Raji (cell line): ENCODE results near the gene IQCH.

Experiments
- POLR2A ChIP-seq: IDR thresholded peaks from 2 replicates; pipeline ENCODE4 v1.6.1; 2011; ENCODE audit warnings: low read depth, low read length, control low read depth; ENCODE audit not compliant: insufficient read depth

The IQCH gene

GRCh38 chr15:67465196-67465952, 210.8 kb downstream of the IQCH start:
- no peak for TF ChIP-seq POLR2A

GRCh38 chr15:67468416-67468815, 213.8 kb downstream of the IQCH start:
- no peak for TF ChIP-seq POLR2A

- TF ChIP-seq POLR2A: no peak
These were observed 215.1 kb downstream of the IQCH start for GRCh38 chr15:67469680-67470079.

GRCh38 chr15:67472957-67473356, 218.4 kb downstream of the IQCH start:
- TF ChIP-seq POLR2A: no peak

- no peak for TF ChIP-seq POLR2A
These were observed 220.0 kb downstream of the IQCH start for GRCh38 chr15:67474405-67475110.

- no peak for TF ChIP-seq POLR2A
These were observed 225.4 kb downstream of the IQCH start for GRCh38 chr15:67479781-67480505.

- no peak for TF ChIP-seq POLR2A
These were observed 226.2 kb downstream of the IQCH start for GRCh38 chr15:67480741-67481140.

GRCh38 chr15:67481680-67482079, 227.1 kb downstream of the IQCH start:
- no peak for TF ChIP-seq POLR2A

GRCh38 chr15:67495585-67495984, 241.0 kb downstream of the IQCH start:
- no peak for TF ChIP-seq POLR2A

GRCh38 chr15:67501177-67501835, 246.7 kb downstream of the IQCH start:
- TF ChIP-seq POLR2A: no peak

GRCh38 chr15:67501836-67502461, 247.4 kb downstream of the IQCH start:
- no peak for TF ChIP-seq POLR2A

- TF ChIP-seq POLR2A: no peak
These were observed 249.5 kb downstream of the IQCH start for GRCh38 chr15:67504056-67504455.

GRCh38 chr15:67504796-67505195, 250.2 kb downstream of the IQCH start:
- TF ChIP-seq POLR2A: no peak

- TF ChIP-seq POLR2A: no peak
These were observed 251.3 kb downstream of the IQCH start for GRCh38 chr15:67505675-67506572.
